Sigmoid colon (tissue), 7 donors: ENCODE data around the gene PPM1J. TPM values are rescaled to one million over a fixed set of nuclear protein-coding genes. Genes with fewer than 3 reads are reported as not detected.
"Not testable (repeated sequence)": the region's sequence is repeated elsewhere in the genome, so short reads cannot be mapped to it uniquely, and the experiment has no call there.

Experiments used
- DNase-seq: peaks from one replicate; pipeline ENCODE4 v3.0.0-alpha.2; 2019
- H3K27ac ChIP-seq, 4 donors: fragments of 200-600 bp; sonication (generic); one replicate each; pipeline ENCODE4 v1.5.1; 2016 to 2019; ENCODE audit warnings: mild to moderate bottlenecking in 1 of 4
- H3K27me3 ChIP-seq, 3 donors: fragments of 200-600 bp; sonication (generic); one replicate each; pipeline ENCODE4 v1.5.1; 2019; ENCODE audit warnings: mild to moderate bottlenecking in 1 of 3
- H3K36me3 ChIP-seq, 4 donors: fragments of 200-600 bp; sonication (generic); one replicate each; pipeline ENCODE4 v1.5.1; 2016 to 2019
- H3K4me1 ChIP-seq, 4 donors: fragments of 200-600 bp; sonication (generic); one replicate each; pipeline ENCODE4 v1.5.1; 2017 to 2019
- H3K4me3 ChIP-seq, 4 donors: fragments of 200-600 bp; sonication (generic); one replicate each; pipeline ENCODE4 v1.5.1; 2017 to 2019; ENCODE audit warnings: mild to moderate bottlenecking in 2 of 4, moderate library complexity in 1 of 4
- H3K9me3 ChIP-seq, 4 donors: fragments of 200-600 bp in 3 of 4; sonication (generic) in 3 of 4; one replicate each; pipeline versions ENCODE4 v1.5.1 to v1.6.1; 2013 to 2019
- EP300 ChIP-seq, 4 donors: sonication (generic); formaldehyde crosslinking; IDR thresholded peaks; one replicate each; pipeline ENCODE4 v1.6.1; 2017; ENCODE audit warnings: antibody characterized with exemption in 4 of 4
- POLR2A ChIP-seq, 2 donors: fragments of 450-650 bp; IDR thresholded peaks; one replicate each; pipeline ENCODE4 v1.6.1; 2016; ENCODE audit warnings: antibody characterized with exemption in 2 of 2, mild to moderate bottlenecking in 2 of 2, moderate library complexity in 2 of 2
- POLR2AphosphoS5 ChIP-seq, 4 donors: sonication (generic); formaldehyde crosslinking; IDR thresholded peaks; one replicate each; pipeline ENCODE4 v1.6.1; 2017; ENCODE audit warnings: antibody characterized with exemption in 4 of 4
- WGBS, 2 donors: extraction: QIAGEN DNeasy Blood & Tissue Kit; methylation state at CpG; one replicate each; pipeline ENCODE4 v1.1.7; 2013; 5-methylcytosine and 5-hydroxymethylcytosine counted together
- intact Hi-C: fragments of 100-400 bp; cut with DNase I; formaldehyde crosslinking; loops from one replicate; pipeline ENCODE4 v1.15.1; 2023
- polyA plus RNA-seq, 3 donors: library from polyadenylated mRNA; stranded (reverse); fragments of 200-250 nt; gene quantifications; one replicate each; pipeline ENCODE4 v1.2.3, GENCODE V29; 2013
- total RNA-seq, 4 donors: library from RNA; depleted of rRNA; stranded (reverse); fragments of >200 nt; gene quantifications; one replicate each; pipeline ENCODE4 v1.1.0, GENCODE V29; 2016
- TF ChIP-seq, protein P1 (sequence below), 4 experiments: fragments of 450-650 bp in 3 of 4; fragments of 200-600 bp in 1 of 4; IDR thresholded peaks; one replicate each; pipeline ENCODE4 v1.5.1; 2016 to 2019; ENCODE audit warnings: antibody characterized with exemption in 4 of 4, mild to moderate bottlenecking in 3 of 4, moderate library complexity in 2 of 4
- donor health status: healthy with polysubstance abuse.
- donor health status: Bipolar disorder and iron deficiency.
- donor health status: healthy.

The PPM1J gene
- total and polyA plus RNA-seq, 7 donors = 0.36 to 2.5 (median 1.3) TPM

DNA sequence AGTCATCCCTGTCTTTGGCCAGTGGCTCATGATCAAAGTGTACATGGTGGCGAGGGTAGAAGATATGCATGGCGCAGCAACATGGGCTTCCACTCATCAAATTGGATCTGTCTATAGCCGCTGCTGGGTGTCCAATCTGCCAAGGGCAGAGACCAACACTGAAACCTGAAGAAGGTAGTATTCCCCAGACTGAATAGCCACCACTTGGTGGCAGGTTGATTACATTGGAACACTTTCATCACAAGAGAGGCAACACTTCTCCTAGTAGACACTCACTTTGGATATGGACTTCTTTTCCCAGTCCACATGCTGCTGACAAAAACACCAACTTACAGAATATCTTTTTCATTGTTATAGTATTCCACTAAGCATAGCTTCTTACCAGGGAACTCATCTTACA lies 22.4 kb upstream of the PPM1J start:
- H3K36me3 ChIP-seq = no peaks in the 10 kb centered on the region
- H3K9me3 ChIP-seq = no peaks in the 10 kb centered on the region
- H3K27me3 ChIP-seq = peaks cover 0 to 5% (median 4%) of the 10 kb centered on the region in 3 donors
- DNase-seq = no peak
- no peak overlapping the region for H3K27ac ChIP-seq
- TF ChIP-seq, protein P1, sequence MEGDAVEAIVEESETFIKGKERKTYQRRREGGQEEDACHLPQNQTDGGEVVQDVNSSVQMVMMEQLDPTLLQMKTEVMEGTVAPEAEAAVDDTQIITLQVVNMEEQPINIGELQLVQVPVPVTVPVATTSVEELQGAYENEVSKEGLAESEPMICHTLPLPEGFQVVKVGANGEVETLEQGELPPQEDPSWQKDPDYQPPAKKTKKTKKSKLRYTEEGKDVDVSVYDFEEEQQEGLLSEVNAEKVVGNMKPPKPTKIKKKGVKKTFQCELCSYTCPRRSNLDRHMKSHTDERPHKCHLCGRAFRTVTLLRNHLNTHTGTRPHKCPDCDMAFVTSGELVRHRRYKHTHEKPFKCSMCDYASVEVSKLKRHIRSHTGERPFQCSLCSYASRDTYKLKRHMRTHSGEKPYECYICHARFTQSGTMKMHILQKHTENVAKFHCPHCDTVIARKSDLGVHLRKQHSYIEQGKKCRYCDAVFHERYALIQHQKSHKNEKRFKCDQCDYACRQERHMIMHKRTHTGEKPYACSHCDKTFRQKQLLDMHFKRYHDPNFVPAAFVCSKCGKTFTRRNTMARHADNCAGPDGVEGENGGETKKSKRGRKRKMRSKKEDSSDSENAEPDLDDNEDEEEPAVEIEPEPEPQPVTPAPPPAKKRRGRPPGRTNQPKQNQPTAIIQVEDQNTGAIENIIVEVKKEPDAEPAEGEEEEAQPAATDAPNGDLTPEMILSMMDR (IDR thresholded peaks at IDR 0.05) = no peak
- no peak for TF ChIP-seq POLR2AphosphoS5 (IDR thresholded peaks at IDR 0.05)
- no peak for TF ChIP-seq POLR2A (IDR thresholded peaks at IDR 0.05)
- TF ChIP-seq EP300 (IDR thresholded peaks at IDR 0.05) = no peak
- intact Hi-C loops = no loop called here
- WGBS, 2 donors = 78 to 93% methylated on average over 3 of the region's 3 CpGs
- H3K4me3 ChIP-seq = no peak overlapping the region
- H3K4me1 ChIP-seq = no peaks in the 10 kb centered on the region

DNA sequence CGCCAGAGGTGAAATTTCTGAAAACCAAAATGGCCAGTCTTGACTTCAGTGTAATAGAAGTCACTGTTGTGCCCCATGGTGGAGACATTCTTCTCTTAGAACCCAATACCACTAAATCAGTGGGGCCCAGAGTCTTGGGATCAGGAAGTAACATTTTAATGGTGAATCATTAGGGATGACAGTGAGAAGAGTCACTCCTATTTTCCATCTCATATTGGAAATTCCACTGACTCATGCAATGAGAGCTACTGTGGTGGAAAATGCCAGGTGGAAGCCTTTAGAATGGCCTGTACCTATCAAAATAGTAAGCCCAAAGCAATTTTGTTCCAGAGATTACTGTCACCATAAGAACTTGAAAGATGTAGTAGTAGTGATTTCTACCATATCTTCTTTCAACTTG lies 20.6 kb upstream of the PPM1J start:
- no peaks in the 10 kb centered on the region for H3K4me1 ChIP-seq
- 96 to 97% methylated on average over 1 of the region's 1 CpG for WGBS, 2 donors
- TF ChIP-seq EP300 (IDR thresholded peaks at IDR 0.05) (no peak), POLR2AphosphoS5 (IDR thresholded peaks at IDR 0.05) (no peak), POLR2A (IDR thresholded peaks at IDR 0.05) (no peak)
- TF ChIP-seq, protein P1 (IDR thresholded peaks at IDR 0.05) = no peak
- intact Hi-C loops = no loop called here
- no peak for DNase-seq
- no peaks in the 10 kb centered on the region for H3K27me3 ChIP-seq
- H3K27ac ChIP-seq = no peak overlapping the region
- no peaks in the 10 kb centered on the region for H3K9me3 ChIP-seq
- no peaks in the 10 kb centered on the region for H3K36me3 ChIP-seq
- H3K4me3 ChIP-seq = no peak overlapping the region

DNA sequence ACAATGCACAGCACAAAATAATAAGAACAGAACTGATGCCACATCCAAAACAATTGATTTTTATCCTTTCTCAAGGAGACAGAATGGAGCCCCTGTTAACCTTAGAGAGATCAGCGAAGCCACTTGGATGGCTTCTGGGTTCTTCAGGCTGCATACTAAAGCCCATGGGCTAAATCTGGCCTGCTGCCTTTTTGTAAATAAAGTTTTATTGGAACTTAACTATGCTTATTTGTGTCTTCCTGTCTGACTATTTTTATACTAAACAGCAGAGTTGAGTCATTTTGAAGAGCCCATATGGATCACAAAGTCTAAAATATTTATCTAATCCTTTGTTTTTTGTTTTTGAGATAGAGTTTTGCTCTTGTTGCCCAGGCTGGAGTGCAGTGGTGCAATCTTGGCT lies 16.3 kb upstream of the PPM1J start:
- H3K27me3 ChIP-seq = no peaks in the 10 kb centered on the region
- no peaks in the 10 kb centered on the region for H3K4me1 ChIP-seq
- WGBS, 2 donors = 95 to 96% methylated on average over 1 of the region's 1 CpG
- TF ChIP-seq POLR2AphosphoS5 (IDR thresholded peaks at IDR 0.05) = no peak
- TF ChIP-seq EP300 (IDR thresholded peaks at IDR 0.05) = no peak
- TF ChIP-seq, protein P1 (IDR thresholded peaks at IDR 0.05) = no peak
- no peak for TF ChIP-seq POLR2A (IDR thresholded peaks at IDR 0.05)
- no peak for DNase-seq
- H3K9me3 ChIP-seq = no peaks in the 10 kb centered on the region
- no peak overlapping the region for H3K27ac ChIP-seq
- intact Hi-C loops = loop anchor here (5.0 kb wide), 1 partner anchor 71 kb away; no protein-coding TSS in a partner anchor
- H3K4me3 ChIP-seq = no peak overlapping the region
- H3K36me3 ChIP-seq = no peaks in the 10 kb centered on the region

DNA sequence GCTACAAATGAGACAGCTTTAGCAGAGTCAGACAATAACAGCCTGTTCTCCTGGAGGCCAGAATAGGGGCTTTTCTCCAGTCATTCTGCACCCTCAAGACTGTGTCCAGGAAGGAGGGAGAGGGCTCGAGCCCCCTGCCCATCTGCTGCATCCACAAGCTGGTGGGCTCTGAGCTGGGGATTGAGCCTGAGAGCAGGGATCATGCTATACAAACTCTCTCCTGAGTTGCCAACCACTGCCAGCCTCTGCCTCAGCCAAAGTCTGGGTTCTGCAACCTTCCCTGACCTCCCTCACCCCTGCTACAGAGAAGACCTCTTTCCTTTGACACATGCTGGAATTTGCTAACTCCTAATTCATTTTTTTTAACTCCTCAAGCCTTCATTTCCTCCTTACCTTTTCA lies 14.8 kb upstream of the PPM1J start:
- DNase-seq = no peak
- Histone ChIP-seq H3K36me3 (no peaks in the 10 kb centered on the region), H3K27ac (no peak overlapping the region), H3K4me1 (no peaks in the 10 kb centered on the region), H3K4me3 (no peak overlapping the region), H3K9me3 (no peaks in the 10 kb centered on the region), H3K27me3 (no peaks in the 10 kb centered on the region)
- 67 to 77% methylated on average over 1 of the region's 1 CpG for WGBS, 2 donors
- TF ChIP-seq EP300 (IDR thresholded peaks at IDR 0.05) (no peak), POLR2A (IDR thresholded peaks at IDR 0.05) (no peak), POLR2AphosphoS5 (IDR thresholded peaks at IDR 0.05) (no peak)
- TF ChIP-seq, protein P1 (IDR thresholded peaks at IDR 0.05) = no peak
- intact Hi-C loops = loop anchor here (5.0 kb wide), 1 partner anchor 72 kb away; no protein-coding TSS in a partner anchor

DNA sequence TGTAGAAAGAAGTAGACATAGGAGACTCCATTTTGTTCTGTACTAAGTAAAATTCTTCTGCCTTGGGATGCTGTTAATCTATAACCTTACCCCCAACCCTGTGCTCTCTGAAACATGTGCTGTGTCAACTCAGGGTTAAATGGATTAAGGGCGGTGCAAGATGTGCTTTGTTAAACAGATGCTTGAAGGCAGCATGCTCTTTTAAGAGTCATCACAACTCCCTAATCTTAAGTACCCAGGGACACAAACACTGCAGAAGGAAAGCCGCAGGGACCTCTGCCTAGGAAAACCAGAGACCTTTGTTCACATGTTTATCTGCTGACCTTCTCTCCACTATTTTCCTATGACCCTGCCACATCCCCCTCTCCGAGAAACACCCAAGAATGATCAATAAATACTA lies 13.9 kb upstream of the PPM1J start:
- intact Hi-C loops, H3K4me3 ChIP-seq, H3K27ac ChIP-seq, H3K36me3 ChIP-seq, DNase-seq, H3K4me1 ChIP-seq, H3K27me3 ChIP-seq, H3K9me3 ChIP-seq: not testable (repeated sequence)
- 75 to 83% methylated on average over 3 of the region's 3 CpGs for WGBS, 2 donors

DNA sequence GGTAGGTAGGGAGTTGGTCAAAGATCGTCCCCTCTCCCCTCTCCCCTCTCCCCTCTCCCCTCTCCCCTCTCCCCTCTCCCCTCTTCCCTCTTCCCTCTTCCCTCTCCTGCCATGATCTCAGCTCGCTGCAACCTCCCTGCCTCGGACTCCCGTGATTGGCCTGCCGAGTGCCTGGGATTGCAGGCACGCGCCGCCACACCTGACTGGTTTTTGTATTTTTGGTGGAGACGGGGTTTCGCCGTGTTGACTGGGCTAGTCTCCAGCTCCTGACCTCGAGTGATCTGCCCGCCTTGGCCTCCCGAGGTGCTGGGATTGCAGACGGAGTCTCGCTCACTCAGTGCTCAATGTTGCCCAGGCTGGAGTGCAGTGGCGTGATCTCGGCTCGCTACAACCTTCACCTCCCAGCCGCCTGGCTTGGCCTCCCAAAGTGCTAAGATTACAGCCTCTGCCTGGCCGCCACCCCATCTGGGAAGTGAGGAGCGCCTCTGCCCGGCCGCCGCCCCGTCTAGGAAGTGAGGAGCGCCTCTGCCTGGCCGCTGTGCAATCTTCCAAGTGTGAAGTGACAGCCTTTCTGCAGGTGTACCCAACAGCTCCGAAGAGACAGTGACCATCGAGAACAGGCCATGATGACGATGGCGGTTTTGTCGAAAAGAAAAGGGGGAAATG lies 13.3 kb upstream of the PPM1J start:
- H3K9me3 ChIP-seq, intact Hi-C loops, H3K36me3 ChIP-seq, H3K4me3 ChIP-seq, H3K27me3 ChIP-seq, H3K27ac ChIP-seq, DNase-seq, H3K4me1 ChIP-seq: not testable (repeated sequence)
- 93% methylated on average over 33 of the region's 33 CpGs for WGBS, 2 donors
